SU-DHL-6 (cell line): ENCODE data around the gene TNNT2.

Experiments used
- EZH2phosphoT487 ChIP-seq: fragments of 200-600 bp; sonication (generic), shearing (Covaris generic); conservative IDR thresholded peaks from 2 replicates; pipeline ENCODE4 v1.6.1; 2018; ENCODE audit warnings: mild to moderate bottlenecking, antibody characterized with exemption, low read length, moderate library complexity, mixed read lengths
- TF ChIP-seq, protein P1 (sequence below): fragments of 200-600 bp; sonication (generic); IDR thresholded peaks from one replicate; pipeline ENCODE4 v1.5.1; 2017; ENCODE audit warnings: antibody characterized with exemption, mild to moderate bottlenecking, low read length, moderate library complexity; ENCODE audit not compliant: insufficient read depth, poor library complexity, severe bottlenecking

DNA sequence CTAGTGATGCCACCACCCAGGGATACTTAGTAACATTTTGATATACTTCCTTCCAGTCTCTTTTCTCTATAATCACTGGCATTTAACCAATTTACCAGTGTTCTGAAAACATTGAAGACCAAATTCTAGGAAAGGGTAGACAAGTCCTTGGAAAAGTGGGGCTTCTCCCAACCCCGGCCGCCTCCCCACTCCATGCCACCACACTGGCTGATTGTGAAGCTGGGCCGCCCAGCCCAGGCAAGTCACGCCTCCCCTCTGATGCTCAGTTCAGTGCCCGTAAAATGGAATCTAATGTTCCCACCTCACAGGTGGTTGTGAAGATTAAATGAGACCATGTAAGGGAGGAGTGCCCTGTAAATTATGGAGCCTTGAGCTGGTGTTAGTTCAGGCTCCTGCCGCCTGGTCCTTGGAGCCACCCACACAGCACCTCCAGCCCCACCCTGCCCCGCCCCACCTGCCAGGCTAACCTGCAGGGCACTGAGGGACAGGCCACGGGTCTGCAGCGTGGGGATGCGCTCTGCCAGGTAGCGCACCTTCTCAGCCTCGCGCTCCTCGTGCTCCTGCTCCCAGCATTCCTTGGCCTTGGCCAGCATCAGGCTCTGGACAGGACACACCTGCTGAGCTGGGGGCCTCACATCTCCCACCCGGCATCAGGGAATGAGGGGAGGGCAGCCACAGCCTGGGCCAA, 36.7 kb upstream of the TNNT2 start:
- TF ChIP-seq, protein P1, sequence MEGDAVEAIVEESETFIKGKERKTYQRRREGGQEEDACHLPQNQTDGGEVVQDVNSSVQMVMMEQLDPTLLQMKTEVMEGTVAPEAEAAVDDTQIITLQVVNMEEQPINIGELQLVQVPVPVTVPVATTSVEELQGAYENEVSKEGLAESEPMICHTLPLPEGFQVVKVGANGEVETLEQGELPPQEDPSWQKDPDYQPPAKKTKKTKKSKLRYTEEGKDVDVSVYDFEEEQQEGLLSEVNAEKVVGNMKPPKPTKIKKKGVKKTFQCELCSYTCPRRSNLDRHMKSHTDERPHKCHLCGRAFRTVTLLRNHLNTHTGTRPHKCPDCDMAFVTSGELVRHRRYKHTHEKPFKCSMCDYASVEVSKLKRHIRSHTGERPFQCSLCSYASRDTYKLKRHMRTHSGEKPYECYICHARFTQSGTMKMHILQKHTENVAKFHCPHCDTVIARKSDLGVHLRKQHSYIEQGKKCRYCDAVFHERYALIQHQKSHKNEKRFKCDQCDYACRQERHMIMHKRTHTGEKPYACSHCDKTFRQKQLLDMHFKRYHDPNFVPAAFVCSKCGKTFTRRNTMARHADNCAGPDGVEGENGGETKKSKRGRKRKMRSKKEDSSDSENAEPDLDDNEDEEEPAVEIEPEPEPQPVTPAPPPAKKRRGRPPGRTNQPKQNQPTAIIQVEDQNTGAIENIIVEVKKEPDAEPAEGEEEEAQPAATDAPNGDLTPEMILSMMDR = no peak
- TF ChIP-seq EZH2phosphoT487 = no peak
